SK-N-SH (cell line): Measurements from ENCODE around the gene PDIA6. TPM values are rescaled to one million over a fixed set of nuclear protein-coding genes. Genes with fewer than 3 reads are reported as not detected.

Experiments used
- CTCF ChIA-PET: fragments of 300-600, 350-600 bp; formaldehyde crosslinking; extraction: SDS; loops from one replicate; lab custom pipeline; 2021; lab: Yijun Ruan, JAX
- POLR2A ChIA-PET: fragments of 350-600 bp; sonication (Branson Sonifier 250); formaldehyde crosslinking; extraction: SDS; loops from one replicate; lab custom pipeline; 2020; ENCODE audit warnings: antibody characterized with exemption, inconsistent platforms; lab: Yijun Ruan, JAX
- DNase-seq: peaks from one replicate; pipeline ENCODE4 v3.0.0; 2012
- H2AFZ ChIP-seq: fragments of 200-600 bp; sonication (generic); 2 replicates; pipeline ENCODE4 v1.8.1; 2016; ENCODE audit warnings: antibody characterized with exemption, mild to moderate bottlenecking, low read depth
- H3F3A ChIP-seq: fragments of 200-600 bp; sonication (generic); replicated peaks from 2 replicates; pipeline ENCODE3; 2016; ENCODE audit warnings: antibody characterized with exemption, mild to moderate bottlenecking; ENCODE audit not compliant: insufficient read depth
- H3K27ac ChIP-seq, 2 experiments: fragments of 200-500 bp in 1 of 2; fragments of 200-600 bp in 1 of 2; sonication (Bioruptor generic) in 1 of 2; sonication (generic), shearing (Covaris generic) in 1 of 2; 2 replicates each; pipeline versions ENCODE4 v1.5.1 to v1.6.1; 2014 to 2016; ENCODE audit warnings: low read depth in 2 of 2, inconsistent platforms in 1 of 2, low read length in 1 of 2, mild to moderate bottlenecking in 1 of 2, mixed read lengths in 1 of 2
- H3K27me3 ChIP-seq: fragments of 200-600 bp; sonication (generic), shearing (Covaris generic); 2 replicates; pipeline ENCODE4 v1.6.1; 2016; ENCODE audit warnings: mixed run types; ENCODE audit not compliant: insufficient read depth
- H3K36me3 ChIP-seq, 2 experiments: fragments of 200-500 bp in 1 of 2; fragments of 200-600 bp in 1 of 2; sonication (Bioruptor generic) in 1 of 2; sonication (generic) in 1 of 2; replicated peaks in 1 of 2; 2 replicates each; pipeline versions ENCODE3 to v1.5.1; 2014 to 2016; ENCODE audit warnings: low read length in 1 of 2, mild to moderate bottlenecking in 1 of 2; ENCODE audit not compliant: insufficient read depth in 2 of 2, control insufficient read depth in 1 of 2
- H3K4me1 ChIP-seq, 2 experiments: fragments of 200-500 bp in 1 of 2; fragments of 200-600 bp in 1 of 2; sonication (Bioruptor generic) in 1 of 2; sonication (generic), shearing (Covaris generic) in 1 of 2; 2 replicates each; pipeline versions ENCODE4 v1.5.1 to v1.6.1; 2014 to 2016; ENCODE audit warnings: low read depth in 1 of 2, low read length in 1 of 2, mixed run types in 1 of 2; ENCODE audit not compliant: insufficient read depth in 2 of 2, control insufficient read depth in 1 of 2
- H3K4me2 ChIP-seq: fragments of 200-600 bp; sonication (generic), shearing (Covaris generic); 2 replicates; pipeline ENCODE4 v1.6.1; 2017; ENCODE audit warnings: mixed run types
- H3K4me3 ChIP-seq, 2 experiments: fragments of 200-500 bp in 1 of 2; fragments of 200-600 bp in 1 of 2; sonication (Bioruptor generic) in 1 of 2; sonication (generic), shearing (Covaris generic) in 1 of 2; 2 replicates each; pipeline versions ENCODE4 v1.5.1 to v1.8.1; 2014 to 2016; ENCODE audit warnings: low read depth in 2 of 2, inconsistent platforms in 1 of 2, low read length in 1 of 2, mild to moderate bottlenecking in 1 of 2, mixed read lengths in 1 of 2, moderate library complexity in 1 of 2
- H3K79me2 ChIP-seq: fragments of 200-600 bp; sonication (generic); 2 replicates; pipeline ENCODE4 v1.8.1; 2017; ENCODE audit warnings: mild to moderate bottlenecking; ENCODE audit not compliant: insufficient read depth
- H3K9ac ChIP-seq: fragments of 200-600 bp; sonication (generic); 2 replicates; pipeline ENCODE4 v1.6.1; 2017; ENCODE audit warnings: mixed run types
- H3K9me2 ChIP-seq: fragments of 200-600 bp; sonication (generic); 2 replicates; pipeline ENCODE4 v1.6.1; 2017; ENCODE audit warnings: mixed run types
- H3K9me3 ChIP-seq: fragments of 200-600 bp; sonication (generic); 2 replicates; pipeline ENCODE4 v1.6.1; 2017; ENCODE audit warnings: mixed run types, mild to moderate bottlenecking, moderate library complexity
- H4K20me1 ChIP-seq: fragments of 200-600 bp; sonication (generic); 2 replicates; pipeline ENCODE4 v1.6.1; 2017; ENCODE audit warnings: mild to moderate bottlenecking, mixed run types; ENCODE audit not compliant: insufficient read depth
- CHD2 ChIP-seq: fragments of 150-350 bp; IDR thresholded peaks from 2 replicates; pipeline ENCODE4 v1.6.1; 2018; ENCODE audit warnings: low read length; ENCODE audit not compliant: partially characterized antibody
- EP300 ChIP-seq, 2 experiments: IDR thresholded peaks; 2 replicates each; pipeline versions ENCODE4 v1.4.0 to v1.6.1; 2012; ENCODE audit warnings: borderline replicate concordance in 1 of 2, low read depth in 1 of 2, low read length in 1 of 2
- FOXJ3 ChIP-seq: sonication (generic); formaldehyde crosslinking; IDR thresholded peaks from 2 replicates; pipeline ENCODE4 v1.5.1; 2020; ENCODE audit warnings: mild to moderate bottlenecking, missing genetic modification reagents
- FOXM1 ChIP-seq: IDR thresholded peaks from 2 replicates; pipeline ENCODE4 v1.4.0; 2012; ENCODE audit warnings: low read depth, mild to moderate bottlenecking
- GABPA ChIP-seq: IDR thresholded peaks from 2 replicates; pipeline ENCODE4 v1.4.0; 2012; ENCODE audit warnings: low read depth, mild to moderate bottlenecking
- JUND ChIP-seq: IDR thresholded peaks from 2 replicates; pipeline ENCODE4 v1.4.0; 2012
- MEF2A ChIP-seq: IDR thresholded peaks from 2 replicates; pipeline ENCODE4 v1.4.0; 2012; ENCODE audit warnings: low read depth, borderline replicate concordance
- NRF1 ChIP-seq: IDR thresholded peaks from 2 replicates; pipeline ENCODE4 v1.6.1; 2012; ENCODE audit warnings: low read depth, mild to moderate bottlenecking, low read length
- RAD21 ChIP-seq: IDR thresholded peaks from 2 replicates; pipeline ENCODE4 v1.6.1; 2012; ENCODE audit warnings: mild to moderate bottlenecking, low read length
- RFX5 ChIP-seq: IDR thresholded peaks from 2 replicates; pipeline ENCODE4 v1.6.1; 2012; ENCODE audit warnings: mild to moderate bottlenecking, improper control_type of control experiment, low read length
- RXRA ChIP-seq: IDR thresholded peaks from 2 replicates; pipeline ENCODE4 v1.4.0; 2012; ENCODE audit warnings: low read depth, mild to moderate bottlenecking, borderline replicate concordance
- SMC3 ChIP-seq: IDR thresholded peaks from 2 replicates; pipeline ENCODE4 v1.6.1; 2012; ENCODE audit warnings: low read depth, low read length, improper control_type of control experiment
- TEAD4 ChIP-seq: IDR thresholded peaks from 2 replicates; pipeline ENCODE4 v1.4.0; 2012; ENCODE audit warnings: mild to moderate bottlenecking, borderline replicate concordance; ENCODE audit not compliant: insufficient read depth
- YY1 ChIP-seq: IDR thresholded peaks from 2 replicates; pipeline ENCODE4 v1.4.0; 2012; ENCODE audit warnings: low read depth, mild to moderate bottlenecking
- WGBS: methylation state at CpG from one replicate; pipeline ENCODE4 v1.1.6; 2017; ENCODE audit warnings: low lambda C conversion rate; 5-methylcytosine and 5-hydroxymethylcytosine counted together
- polyA plus RNA-seq, 3 experiments: library from polyadenylated mRNA; depleted of rRNA; stranded (reverse); fragments of >200 nt; gene quantifications; 2 replicates each; pipeline ENCODE4 v1.2.3, GENCODE V29; 2012
- TF ChIP-seq, protein P1 (sequence below): IDR thresholded peaks from 2 replicates; pipeline ENCODE4 v1.4.0; 2012; ENCODE audit warnings: low read depth, borderline replicate concordance
- TF ChIP-seq, protein P2 (sequence below): IDR thresholded peaks from 2 replicates; pipeline ENCODE4 v1.4.0; 2012; ENCODE audit warnings: low read depth
- TF ChIP-seq, protein P3 (sequence below): IDR thresholded peaks from 2 replicates; pipeline ENCODE4; 2012

Gene PDIA6
- polyA plus RNA-seq, 1 of the 3 experiments (the other 2 are of a cell fraction): 325 TPM

- H3K36me3 ChIP-seq: no peaks in the 10 kb centered on the region
- ChIA-PET CTCF (interaction anchor here (1.4 to 3.7 kb wide), 8 partner anchors 12 to 285 kb away, joined by 3 to 41 read pairs (median 6); no protein-coding TSS in a partner anchor), POLR2A (no interaction called here)
- no peaks in the 10 kb centered on the region for H3F3A ChIP-seq
- H3K27me3 ChIP-seq: no peaks in the 10 kb centered on the region
- no peaks in the 10 kb centered on the region for H3K79me2 ChIP-seq
- no peaks in the 10 kb centered on the region for H3K9me2 ChIP-seq
- H4K20me1 ChIP-seq: no peaks in the 10 kb centered on the region
- H3K4me1 ChIP-seq: no peaks in the 10 kb centered on the region; a peak in 1 of 4 replicates
- no peak for DNase-seq
- no peak overlapping the region for H3K27ac ChIP-seq
- H3K4me2 ChIP-seq: no peak overlapping the region
- H3K9ac ChIP-seq: no peak overlapping the region
- H2AFZ ChIP-seq: no peak overlapping the region
- 54% methylated on average over 7 of the region's 7 CpGs for WGBS
- no peak overlapping the region for H3K4me3 ChIP-seq
- no peaks in the 10 kb centered on the region for H3K9me3 ChIP-seq
- TF ChIP-seq RFX5: no peak
- TF ChIP-seq, protein P1, sequence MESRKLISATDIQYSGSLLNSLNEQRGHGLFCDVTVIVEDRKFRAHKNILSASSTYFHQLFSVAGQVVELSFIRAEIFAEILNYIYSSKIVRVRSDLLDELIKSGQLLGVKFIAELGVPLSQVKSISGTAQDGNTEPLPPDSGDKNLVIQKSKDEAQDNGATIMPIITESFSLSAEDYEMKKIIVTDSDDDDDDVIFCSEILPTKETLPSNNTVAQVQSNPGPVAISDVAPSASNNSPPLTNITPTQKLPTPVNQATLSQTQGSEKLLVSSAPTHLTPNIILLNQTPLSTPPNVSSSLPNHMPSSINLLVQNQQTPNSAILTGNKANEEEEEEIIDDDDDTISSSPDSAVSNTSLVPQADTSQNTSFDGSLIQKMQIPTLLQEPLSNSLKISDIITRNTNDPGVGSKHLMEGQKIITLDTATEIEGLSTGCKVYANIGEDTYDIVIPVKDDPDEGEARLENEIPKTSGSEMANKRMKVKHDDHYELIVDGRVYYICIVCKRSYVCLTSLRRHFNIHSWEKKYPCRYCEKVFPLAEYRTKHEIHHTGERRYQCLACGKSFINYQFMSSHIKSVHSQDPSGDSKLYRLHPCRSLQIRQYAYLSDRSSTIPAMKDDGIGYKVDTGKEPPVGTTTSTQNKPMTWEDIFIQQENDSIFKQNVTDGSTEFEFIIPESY: no peak
- no peak for TF ChIP-seq FOXJ3 (CRISPR knock-in tag)
- TF ChIP-seq, protein P2, sequence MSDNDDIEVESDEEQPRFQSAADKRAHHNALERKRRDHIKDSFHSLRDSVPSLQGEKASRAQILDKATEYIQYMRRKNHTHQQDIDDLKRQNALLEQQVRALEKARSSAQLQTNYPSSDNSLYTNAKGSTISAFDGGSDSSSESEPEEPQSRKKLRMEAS: no peak
- no peak for TF ChIP-seq CHD2
- TF ChIP-seq FOXM1: no peak
Measured at GRCh38 chr2:10847008-10847407, 34.4 kb upstream of the PDIA6 start.

DNA sequence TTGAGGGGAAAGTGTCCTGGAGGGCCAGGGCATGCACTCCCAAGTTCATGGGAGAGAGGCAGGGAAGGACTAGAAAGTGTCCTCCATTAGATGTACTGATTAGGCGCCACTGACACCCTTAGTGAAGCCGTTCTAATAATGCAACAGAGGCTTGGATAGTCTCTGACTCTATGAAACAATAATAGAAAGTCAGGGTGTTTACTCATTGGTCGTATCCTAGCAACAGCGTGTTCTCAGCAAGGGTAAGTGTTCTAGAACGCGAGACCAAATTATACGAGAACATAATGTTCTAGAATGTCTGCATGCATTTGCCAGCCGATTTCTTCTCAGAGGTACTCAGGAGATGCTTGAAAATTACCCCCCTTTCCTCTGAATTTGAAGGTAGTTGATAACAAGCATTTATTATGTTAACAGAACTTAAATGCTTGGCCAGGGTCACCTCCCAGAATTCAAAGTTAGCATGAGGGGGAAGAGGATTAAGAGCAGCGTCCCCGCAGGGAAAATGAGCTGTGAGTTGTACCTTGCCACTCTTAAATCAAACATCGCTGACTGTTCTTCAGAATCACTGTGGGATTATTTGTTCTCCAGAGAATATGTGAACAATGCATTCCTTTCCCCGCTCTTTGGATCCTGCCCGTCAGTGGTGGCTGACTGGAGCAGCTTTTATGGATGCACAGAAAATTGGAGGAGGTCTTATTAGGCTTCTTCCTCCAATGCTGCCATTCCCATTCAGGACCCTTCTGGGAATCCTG is 33.7 kb upstream of the PDIA6 start:
- Histone ChIP-seq H4K20me1 (no peaks in the 10 kb centered on the region), H3K9me2 (no peaks in the 10 kb centered on the region), H2AFZ (no peak overlapping the region), H3K4me1 (no peaks in the 10 kb centered on the region; a peak in 1 of 4 replicates), H3K79me2 (no peaks in the 10 kb centered on the region), H3F3A (no peaks in the 10 kb centered on the region), H3K9ac (no peak overlapping the region), H3K36me3 (no peaks in the 10 kb centered on the region), H3K27me3 (no peaks in the 10 kb centered on the region), H3K27ac (no peak overlapping the region), H3K9me3 (no peaks in the 10 kb centered on the region), H3K4me3 (no peak overlapping the region), H3K4me2 (no peak overlapping the region)
- TF ChIP-seq RAD21 (no peak), EP300 (IDR thresholded peaks at IDR 0.05; ENCODE audit: borderline replicate concordance in 1 of 2, low read depth in 1 of 2, low read length in 1 of 2) (no peak), RXRA (no peak), SMC3 (no peak), CHD2 (no peak), FOXM1 (no peak), MEF2A (no peak), YY1 (no peak), RFX5 (no peak), NRF1 (no peak), GABPA (no peak), JUND (no peak), TEAD4 (no peak)
- TF ChIP-seq, protein P1: no peak
- TF ChIP-seq, protein P2: no peak
- TF ChIP-seq, protein P3, sequence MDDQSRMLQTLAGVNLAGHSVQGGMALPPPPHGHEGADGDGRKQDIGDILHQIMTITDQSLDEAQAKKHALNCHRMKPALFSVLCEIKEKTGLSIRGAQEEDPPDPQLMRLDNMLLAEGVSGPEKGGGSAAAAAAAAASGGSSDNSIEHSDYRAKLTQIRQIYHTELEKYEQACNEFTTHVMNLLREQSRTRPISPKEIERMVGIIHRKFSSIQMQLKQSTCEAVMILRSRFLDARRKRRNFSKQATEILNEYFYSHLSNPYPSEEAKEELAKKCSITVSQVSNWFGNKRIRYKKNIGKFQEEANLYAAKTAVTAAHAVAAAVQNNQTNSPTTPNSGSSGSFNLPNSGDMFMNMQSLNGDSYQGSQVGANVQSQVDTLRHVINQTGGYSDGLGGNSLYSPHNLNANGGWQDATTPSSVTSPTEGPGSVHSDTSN: no peak
- no peak for DNase-seq
- CTCF ChIA-PET: interaction anchor here (0.8 to 3.7 kb wide), 7 partner anchors 11 to 287 kb away, joined by 3 to 41 read pairs (median 6); a partner anchor contains a TSS
- WGBS: 75% methylated on average over 13 of the region's 13 CpGs
- POLR2A ChIA-PET: no interaction called here
